ENCODE measurements around the gene ZYG11B.
"Not testable (repeated sequence)": the region's sequence is repeated elsewhere in the genome, so short reads cannot be mapped to it uniquely, and the experiment has no call there.

ZYG11B gene

GRCh38 chr1:52726265-52727113 is at the start of gene ZYG11B:
ZYG11B (plus strand) TSS chr1:52726453; CDS start chr1:52726654, 201 bp downstream.
- DNase-seq, result peak; percentile 77 to 93

DNA sequence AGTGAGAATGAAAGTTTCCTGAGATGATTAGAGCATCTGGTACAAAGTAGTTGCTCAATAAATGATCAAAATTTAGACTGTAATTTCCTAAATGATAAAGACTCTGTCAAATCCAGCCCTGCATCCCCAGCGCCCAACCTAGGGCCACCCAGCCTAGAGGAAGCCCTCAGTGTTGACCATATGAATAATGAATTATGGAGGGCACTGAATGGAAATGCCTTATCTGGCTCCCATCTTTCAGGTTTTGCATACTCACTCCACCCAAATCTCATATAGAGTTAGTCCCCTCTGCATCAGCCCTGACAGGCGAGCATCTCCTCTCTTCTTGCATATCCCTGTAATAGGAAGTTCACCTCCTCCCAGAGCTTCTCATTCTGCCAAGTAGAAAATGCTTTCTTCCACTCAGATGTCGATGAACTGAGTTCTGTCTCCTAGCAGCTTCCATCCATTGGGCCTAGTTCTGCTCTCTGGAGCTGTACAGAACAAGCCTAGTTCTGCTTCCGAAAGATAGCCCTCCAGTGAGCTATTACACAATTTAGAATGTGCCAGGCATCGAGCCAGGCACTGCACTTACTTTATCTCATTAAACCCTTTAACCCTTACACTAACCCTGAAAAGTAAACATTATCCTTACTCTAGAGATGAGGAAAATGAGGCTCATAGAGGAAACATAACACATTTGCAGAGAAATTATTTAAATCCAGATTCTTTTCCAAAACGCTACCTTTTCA is 49.0 kb upstream of the ZYG11B start:
- DNase-seq, result no peak

DNA sequence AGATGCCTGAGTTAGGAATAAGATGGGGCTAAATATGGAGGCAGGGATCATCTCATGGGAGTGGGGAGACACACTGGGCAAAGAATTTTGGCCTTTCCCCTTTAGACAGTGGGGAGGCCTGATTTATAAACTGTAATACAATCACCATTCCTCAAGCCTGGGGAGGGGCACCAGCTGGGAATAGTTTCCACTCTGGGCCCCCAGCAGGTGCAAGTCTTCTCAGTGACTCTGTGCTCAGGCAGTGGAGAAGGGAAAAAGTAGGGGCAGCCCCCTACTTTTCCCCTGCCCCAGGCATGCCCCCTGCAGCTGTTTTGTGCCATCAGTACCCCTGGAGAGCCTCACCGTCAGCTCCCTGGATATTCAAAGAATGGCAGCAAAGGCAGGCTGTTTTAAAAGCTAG is 47.2 kb upstream of the ZYG11B start:
- no peak for DNase-seq

DNA sequence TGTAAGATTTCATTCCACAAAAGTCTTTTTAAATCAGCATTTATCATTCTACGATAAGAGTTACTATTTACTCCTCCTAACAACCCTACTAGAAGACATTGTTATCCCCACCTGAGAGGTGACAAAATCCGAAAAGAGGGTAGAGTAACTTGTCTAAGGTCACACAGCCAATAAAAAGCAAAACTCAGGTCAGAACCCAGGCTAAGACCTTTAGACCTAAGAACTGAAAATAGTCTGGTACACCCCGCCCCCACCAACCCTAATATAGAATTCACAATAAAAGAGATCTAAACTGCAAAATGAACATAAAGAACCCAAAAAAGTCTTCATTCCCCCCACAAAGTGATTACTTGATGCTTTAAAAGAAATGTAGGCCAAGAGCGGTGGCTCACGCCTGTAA is 46.8 kb upstream of the ZYG11B start:
- DNase-seq, result no peak

- no peak for DNase-seq
Measured at GRCh38 chr1:52680353-52680752, 45.9 kb upstream of the ZYG11B start.

DNA sequence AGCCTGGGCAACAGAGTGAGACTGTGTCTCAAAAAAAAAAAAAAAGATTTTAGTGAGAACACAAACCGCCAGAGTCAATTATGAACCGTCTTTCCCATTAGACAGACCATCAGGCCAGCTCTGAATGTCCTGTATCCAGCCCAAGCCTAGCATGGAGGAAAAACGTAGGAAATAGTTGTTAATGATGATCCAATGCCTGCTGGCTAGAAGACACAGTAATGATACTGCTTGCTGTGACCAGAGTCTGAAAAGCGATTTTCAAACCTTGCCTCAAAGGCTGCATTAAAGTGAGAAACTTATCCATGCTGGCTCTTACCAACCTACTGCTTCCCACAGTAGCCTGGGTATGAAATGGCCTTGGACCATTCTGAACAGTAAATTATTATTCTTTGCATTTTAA is 45.1 kb upstream of the ZYG11B start:
- no peak for DNase-seq

DNA sequence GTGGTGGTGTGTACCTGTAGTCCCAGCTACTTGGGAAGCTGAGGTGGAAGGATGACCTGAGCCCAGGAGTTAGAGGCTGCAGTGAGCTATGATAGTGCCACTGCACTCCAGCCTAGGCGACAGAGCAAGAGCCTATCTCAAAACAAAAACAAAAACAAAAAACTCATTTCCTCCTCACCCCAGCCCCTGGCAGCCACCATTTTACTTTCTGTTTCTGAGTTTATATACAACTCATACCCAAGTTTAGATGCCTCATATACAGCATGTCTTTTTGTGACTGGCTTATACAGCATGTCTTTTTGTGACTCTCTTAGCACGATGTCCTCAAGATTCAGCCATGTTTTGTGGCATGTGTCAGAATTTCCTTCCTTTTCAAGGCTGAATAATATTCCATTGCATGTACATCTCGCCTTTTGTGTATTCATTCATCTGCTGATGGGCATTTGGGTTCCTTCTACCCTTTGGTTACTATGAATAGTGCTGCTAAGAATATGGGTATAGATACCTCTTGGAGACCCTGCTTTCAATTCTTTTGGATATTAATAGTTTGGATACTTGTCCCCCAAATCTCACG is 42.8 kb upstream of the ZYG11B start:
- DNase-seq, result no peak

- DNase-seq, result no peak
Measured at GRCh38 chr1:52684545-52684944, 41.7 kb upstream of the ZYG11B start.

DNA sequence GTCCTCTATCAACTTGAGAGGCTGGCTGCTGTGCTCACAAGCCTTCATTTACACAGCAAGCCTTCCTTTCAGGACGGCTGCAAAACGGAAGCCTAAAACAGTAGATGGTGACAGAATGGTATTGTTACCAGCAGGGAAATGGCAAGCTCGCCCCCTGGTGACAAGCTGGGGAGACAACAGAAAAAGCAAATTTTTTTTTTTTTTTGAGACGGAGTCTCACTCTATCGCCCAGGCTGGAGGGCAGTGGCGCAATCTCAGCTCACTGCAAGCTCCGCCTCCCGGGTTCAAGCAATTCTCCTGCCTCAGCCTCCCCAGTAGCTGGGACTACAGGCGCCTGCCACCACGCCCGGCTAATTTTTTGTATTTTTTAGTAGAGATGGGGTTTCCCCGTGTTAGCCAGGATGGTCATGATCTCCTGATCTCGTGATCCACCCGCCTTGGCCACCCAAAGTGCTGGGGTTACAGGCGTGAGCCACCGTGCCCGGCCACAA is 39.9 kb upstream of the ZYG11B start:
- peak; percentile 31 to 73 for DNase-seq

- no peak for DNase-seq
Measured at GRCh38 chr1:52686830-52687229, 39.4 kb upstream of the ZYG11B start.

GRCh38 chr1:52691821-52692220 is 34.4 kb upstream of the ZYG11B start:
- no peak for DNase-seq

GRCh38 chr1:52692697-52693096 is 33.6 kb upstream of the ZYG11B start:
- DNase-seq, result no peak

GRCh38 chr1:52693351-52693750 is 32.9 kb upstream of the ZYG11B start:
- DNase-seq, result not testable (repeated sequence)

DNA sequence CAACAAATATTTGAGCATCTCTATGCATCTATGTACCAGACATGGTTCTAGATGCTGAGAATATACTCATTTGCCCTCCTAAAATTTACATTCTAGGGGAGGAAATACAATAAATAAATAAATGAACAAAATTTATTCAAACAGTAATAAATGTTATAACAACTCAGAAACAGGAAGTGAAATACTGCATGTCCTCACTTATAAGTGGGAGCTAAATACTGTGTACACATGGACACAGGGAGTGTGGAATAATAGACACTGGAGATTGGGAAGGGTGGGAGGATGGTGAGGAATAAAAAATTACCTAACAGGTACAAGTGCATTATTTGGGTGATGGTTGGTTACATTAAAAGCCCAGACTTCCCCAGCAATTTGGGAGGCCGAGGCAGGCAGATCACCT is 32.4 kb upstream of the ZYG11B start:
- no peak for DNase-seq

GRCh38 chr1:52695627-52696026 is 30.6 kb upstream of the ZYG11B start:
- no peak for DNase-seq

- DNase-seq, result peak; percentile 68 to 94
Measured at GRCh38 chr1:52697795-52698674, 28.2 kb upstream of the ZYG11B start, which contains the start of gene COA7. COA7 (minus strand) TSS chr1:52698347; CDS start chr1:52698326, 21 bp downstream.

- DNase-seq, result no peak
Measured at GRCh38 chr1:52702886-52703787, 23.1 kb upstream of the ZYG11B start.

GRCh38 chr1:52706136-52706670 is 20.1 kb upstream of the ZYG11B start:
- DNase-seq, result no peak

GRCh38 chr1:52706941-52707926 is 19.0 kb upstream of the ZYG11B start:
- DNase-seq, result no peak
